B cell (primary cell): Measurements from ENCODE around the gene FRMPD2.

ENCODE experiments used
- CTCF ChIP-seq: fragments of 200-600 bp; IDR thresholded peaks from one replicate; pipeline ENCODE4 v1.8.0; 2022; ENCODE audit warnings: antibody characterized with exemption, mild to moderate bottlenecking
- EZH2 ChIP-seq: IDR thresholded peaks from 2 replicates; pipeline ENCODE4 v1.6.1; 2012; ENCODE audit warnings: borderline replicate concordance, low read depth, mild to moderate bottlenecking, moderate library complexity, low read length; ENCODE audit not compliant: insufficient read depth, poor library complexity, severe bottlenecking

GRCh38 chr10:48195803-48196202, 78.7 kb downstream of the FRMPD2 start:
- TF ChIP-seq CTCF = no peak
- no peak for TF ChIP-seq EZH2
